ENCODE results near the gene CLMP.
"Not testable (repeated sequence)": the region's sequence is repeated elsewhere in the genome, so short reads cannot be mapped to it uniquely, and the experiment has no call there.

Gene CLMP

DNA sequence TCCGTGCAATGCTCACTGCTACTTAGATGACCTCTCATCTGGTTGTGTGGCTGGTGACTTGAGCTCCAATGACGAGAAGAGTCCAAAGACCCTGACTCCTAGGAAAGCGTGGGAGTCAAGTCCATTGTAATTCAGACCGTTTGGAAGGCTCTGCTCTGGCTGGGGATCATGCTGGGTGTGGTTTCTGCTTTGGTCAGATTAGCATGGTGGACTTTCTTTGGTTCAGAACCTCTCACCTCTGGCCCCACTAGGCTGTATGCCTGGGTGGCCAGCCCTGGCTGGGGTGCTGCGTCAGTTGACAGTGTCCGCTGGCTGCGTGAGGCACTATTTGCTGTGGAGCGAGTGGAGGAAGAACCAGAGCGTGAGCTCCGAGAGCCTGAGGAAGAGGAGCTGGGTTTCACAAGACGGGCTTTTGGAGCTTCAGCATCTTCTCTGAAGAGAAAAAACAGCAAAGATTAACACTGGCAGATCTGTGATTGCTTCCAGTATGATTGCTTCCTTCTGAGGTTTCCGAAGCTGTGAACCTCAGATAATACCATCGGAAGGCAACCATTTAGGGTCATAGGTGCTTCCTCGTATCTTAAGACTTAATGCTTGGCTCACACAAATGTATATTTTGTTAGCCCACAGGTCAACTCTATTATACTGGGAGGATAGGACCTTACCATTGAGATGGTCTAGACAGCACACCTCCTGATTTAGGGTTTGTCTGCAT is 121.5 kb downstream of the CLMP start:
- no peak for DNase-seq

DNA sequence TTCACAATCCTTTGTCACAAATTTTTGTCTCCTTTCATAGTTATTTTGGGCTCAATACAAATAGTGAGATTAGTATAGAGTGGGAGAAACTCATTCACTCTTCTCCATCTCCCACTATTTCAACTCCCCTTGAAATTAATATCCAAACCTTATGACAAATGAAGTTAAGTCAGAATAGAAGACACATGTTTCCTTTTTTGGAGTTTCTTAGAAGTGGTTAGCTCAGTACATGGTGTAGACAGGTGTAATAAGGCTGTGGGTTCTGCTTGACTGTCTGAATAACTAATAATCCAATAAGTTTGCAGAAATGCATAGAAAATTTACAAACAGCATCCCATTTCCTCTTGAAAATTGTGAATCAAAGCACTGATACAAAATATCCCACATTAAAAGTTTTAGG is 122.3 kb downstream of the CLMP start:
- no peak for DNase-seq

DNA sequence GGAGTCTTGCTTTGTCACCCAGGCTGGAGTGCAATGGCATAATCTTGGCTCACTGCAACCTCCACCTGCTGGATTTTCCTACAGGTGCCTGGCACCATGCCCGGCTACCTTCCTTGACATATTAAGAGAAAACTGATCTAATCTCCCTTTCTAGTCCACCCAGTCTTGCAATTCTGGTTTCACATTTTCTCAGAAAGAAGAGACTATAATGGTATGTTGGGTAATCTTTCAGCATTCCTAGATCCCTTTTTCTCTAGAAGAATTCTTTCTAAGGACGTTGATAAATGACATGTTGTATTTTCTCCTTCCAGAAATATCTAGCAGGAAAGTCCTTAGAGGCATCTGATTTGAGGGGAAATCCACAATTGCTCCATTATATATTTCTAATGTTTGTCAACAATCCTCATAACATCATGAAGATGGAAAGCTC is 122.7 kb downstream of the CLMP start:
- no peak for DNase-seq

DNA sequence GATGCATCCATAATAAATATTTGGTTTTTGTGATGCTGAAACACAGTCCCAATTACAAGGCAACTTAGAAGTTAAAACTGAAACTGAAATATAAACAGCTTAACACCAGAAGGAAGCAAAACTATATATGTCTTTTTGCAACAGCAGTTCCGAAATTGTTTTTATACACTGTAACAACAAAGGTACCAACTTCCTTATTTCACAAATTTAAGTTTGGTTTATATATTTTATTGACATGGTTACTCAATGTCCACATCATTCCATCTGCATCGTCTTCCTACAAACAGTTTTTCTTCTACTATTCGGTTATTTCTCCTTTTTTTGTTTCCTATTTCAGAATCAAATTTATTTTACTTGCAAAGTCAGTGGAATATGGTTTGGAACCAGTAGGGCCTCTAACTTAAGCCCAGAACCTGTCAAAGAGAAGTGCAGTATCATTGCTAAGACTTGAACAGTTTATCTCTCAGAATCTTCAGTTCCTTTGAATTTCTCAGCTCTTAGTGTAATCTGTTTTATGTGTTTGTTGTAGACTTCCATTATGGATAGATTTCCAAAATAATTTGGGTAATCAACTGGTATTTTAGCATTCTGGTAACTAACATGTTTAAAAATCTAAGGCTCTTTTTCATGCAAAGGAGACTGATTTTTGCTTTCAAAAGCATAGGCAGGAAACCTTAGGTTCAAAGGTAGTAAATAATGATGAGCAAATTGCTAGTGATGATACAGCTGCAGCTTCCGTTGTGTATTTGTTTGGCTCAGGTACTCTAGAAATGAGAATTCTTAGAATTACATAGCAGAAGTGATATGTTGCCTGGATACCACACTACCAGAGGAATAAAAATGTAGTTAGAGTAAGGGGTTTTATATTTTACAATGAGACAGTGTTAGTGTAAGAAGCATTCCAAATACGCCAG is 124.9 kb downstream of the CLMP start:
- DNase-seq = no peak

DNA sequence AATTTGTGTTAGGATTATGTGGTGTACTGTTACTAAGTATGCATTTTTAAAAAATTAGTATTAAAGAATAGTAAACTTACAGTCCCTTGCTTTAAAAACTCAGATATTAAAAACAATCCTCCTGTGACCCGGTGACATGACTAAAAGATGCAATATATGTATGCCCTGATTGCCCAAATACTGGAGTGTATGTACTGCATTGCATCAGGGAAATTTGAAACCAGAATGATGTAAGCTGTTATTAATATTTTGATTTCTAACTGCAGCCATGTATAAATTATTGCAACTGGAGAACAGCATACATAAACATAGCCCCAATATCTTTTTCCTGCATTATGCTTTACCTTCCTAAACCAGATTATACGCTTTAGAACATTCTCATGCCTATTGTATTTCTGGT is 129.4 kb downstream of the CLMP start:
- no peak for DNase-seq

DNA sequence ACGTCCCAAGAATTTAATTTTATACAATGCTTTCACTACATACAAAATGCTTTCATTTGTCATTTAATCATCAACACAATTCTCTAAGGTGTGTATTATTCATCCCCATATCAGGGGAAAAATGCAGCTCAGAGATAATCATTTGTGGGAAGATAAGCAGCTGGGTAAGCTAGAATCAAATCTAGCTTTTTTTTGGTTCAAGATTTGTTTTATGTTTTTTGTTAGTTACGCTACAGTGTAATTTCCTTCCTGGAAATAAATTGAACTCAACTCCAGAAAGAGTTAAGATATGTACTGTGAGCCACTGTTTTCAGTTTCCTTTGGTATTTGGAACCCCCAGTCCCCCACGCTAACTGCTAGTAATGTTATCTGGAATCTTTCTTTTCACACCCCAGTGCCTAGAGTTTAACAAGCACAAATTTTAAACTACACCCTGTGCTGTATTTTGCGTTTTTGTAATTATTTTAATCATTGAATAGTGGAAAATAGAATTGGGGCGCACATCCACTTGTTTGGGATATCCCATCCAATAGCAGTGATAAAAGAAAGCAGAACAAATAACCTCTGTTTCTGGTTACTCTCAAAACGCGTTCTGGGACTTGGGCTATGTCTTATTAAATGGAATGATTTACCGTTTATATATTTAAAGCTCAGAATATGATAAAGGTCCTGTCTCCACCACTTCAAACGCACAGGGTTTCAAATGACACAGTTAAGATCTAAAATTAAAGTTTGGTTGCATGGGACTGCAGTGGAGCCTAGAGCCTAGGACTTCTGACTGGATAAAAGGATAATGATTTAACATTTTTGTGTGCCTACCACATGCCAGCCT is 131.0 kb downstream of the CLMP start:
- DNase-seq = peak in 1 of 2 experiments; percentile 35

DNA sequence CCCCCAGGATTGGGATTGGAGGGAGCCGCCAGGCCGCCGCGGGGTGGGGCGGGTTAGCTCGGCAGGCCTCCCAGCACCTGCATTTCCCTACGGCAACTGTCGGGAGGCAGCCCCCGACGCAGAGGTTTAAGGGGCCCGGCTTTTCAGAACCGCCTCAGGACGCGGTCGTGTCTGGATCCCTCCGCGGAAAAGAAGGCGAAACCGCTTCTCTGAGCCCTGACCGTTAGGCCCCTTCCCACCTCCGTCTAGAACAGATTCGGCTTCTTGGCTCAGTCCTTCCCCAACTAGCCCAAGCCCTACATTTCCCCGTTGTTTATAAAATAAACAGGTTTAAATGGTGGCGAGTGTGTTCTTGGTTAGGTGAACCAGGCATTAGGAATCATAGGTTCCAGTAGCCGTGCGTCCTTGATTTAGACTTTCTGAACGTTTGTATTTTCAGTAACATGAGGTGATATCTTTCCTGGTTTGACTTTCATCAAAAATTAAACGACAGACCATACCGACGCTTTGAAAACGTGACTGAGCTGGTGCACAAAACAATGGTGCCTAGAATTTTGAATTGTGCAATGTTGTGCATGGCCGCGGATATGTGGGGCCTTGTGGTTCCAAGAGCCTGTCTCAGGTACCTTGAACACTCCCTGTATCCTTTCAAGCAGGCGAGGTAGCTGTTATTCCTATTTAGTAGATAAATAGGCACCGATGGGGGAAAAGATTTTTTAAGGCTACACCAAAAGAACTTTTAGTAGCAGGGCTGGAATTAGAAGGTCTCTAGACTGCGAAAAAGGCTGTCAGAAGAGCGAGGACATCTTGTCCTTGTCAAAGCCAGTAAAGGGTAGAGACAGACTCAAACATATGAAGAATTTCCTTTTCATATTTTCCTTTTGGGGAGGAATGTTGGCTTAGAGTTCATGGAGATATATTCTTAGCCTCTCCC is 131.9 kb downstream of the CLMP start:
- DNase-seq = peak in 1 of 2 experiments; percentile 45

DNA sequence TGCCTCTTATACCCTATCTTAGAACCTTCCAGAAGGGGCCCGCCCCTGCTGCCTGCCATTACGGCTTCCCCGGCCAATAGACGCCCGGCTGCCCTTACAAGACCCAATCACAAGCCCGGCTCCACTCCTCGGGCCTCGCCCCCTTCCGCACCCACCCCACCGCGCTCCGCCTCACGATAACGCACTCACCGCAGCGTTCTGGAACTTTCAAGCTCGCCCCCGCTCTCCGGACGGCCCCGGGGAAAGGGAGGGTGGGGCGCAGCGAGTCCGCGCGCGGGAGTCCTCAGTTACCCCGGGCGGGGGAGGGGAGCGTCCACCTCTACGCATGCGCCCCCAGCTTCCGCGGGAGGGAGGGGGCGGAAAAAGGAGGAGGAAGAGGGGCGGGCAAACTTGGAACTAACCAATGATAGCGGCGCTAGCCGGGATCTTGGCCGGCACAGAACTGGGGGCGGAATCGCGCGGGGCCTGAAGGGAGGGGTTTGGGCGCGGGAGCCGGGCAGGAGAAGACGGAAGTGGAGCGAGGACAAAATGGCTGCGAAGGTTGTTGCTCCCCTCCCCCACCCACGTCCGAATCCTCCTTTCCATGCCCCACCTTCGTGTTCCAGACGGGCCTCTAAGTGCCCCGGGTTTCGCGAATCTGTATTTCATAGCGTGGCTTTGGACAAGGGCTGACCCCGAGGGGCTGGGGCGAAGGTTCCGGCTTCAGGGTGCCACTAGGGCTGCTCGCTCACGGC is 132.7 kb downstream of the CLMP start:
- peak; percentile 99 for DNase-seq

DNA sequence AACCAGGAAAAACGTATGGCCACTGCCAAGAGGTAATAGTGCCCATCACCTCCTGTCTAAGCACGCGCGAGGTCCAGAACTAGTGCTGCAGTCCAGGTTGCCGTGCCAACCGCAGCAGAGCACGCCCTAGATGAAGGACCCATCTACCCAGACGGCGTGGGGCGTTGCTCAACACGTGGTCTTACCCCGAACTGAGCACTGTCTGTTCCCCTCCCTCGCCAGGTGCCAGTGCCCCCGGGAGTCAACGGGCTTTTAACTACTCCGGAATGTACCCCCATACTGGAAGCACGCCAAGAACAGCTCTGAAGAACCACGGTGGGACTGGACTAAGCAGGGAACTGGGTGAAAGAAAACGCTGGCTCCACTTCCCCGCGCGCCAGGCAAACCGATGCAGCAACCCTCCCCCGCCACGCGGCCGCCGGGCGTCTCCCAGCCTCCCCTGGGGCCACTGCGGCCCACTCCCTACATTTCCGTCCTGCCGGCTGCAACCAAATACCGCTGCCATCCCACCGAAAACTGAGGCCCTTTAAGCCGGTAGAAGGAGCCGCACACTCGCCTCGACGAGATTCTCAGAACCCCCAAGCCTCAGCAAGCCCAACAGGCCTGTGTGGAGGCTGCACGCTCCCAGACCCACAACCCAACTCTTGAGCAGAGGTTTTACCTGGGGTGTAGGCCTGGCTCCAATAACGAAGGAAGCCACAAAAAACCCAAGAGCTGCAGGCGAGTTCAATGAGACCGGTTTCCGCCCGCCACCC is 133.5 kb downstream of the CLMP start, which contains the start of gene HSPA8:
Gene HSPA8 (minus strand): TSS at position 734 of the 755 bp plus-strand sequence. CDS start 812 bp downstream, outside the sequence.
- DNase-seq = peak; percentile 72 to 76

DNA sequence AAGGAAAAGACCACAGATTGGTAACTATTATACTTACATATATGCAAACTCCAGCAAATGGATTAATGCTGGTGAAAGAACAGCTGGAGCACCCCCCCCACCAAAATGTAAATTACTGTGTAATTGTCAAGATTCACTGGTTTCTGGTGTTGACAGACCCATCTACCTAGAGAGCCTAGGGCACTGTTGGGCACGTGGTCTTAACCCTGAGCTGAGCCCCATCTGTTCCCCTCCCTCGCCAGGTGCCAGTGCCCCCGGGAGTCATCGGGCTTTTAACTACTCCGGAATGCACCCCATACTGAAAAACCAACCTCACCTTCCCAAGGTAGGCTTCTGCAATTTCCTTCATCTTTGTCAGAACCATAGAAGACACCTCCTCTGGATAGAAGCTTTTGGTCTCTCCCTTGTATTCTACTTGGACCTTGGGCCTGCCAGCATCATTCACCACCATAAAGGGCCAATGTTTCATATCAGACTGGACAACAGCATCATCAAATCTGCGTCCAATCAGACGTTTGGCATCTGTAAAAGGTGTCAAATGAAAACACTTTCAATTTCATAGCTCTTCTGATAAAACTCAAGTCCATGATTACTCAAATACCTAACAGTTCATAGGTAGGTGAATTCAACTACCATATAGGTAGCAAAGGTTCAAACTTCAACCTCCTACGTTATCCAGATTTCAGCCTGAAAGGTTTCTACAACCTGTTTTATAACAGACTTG is 134.6 kb downstream of the CLMP start:
- DNase-seq = peak in 1 of 2 experiments; percentile 38

DNA sequence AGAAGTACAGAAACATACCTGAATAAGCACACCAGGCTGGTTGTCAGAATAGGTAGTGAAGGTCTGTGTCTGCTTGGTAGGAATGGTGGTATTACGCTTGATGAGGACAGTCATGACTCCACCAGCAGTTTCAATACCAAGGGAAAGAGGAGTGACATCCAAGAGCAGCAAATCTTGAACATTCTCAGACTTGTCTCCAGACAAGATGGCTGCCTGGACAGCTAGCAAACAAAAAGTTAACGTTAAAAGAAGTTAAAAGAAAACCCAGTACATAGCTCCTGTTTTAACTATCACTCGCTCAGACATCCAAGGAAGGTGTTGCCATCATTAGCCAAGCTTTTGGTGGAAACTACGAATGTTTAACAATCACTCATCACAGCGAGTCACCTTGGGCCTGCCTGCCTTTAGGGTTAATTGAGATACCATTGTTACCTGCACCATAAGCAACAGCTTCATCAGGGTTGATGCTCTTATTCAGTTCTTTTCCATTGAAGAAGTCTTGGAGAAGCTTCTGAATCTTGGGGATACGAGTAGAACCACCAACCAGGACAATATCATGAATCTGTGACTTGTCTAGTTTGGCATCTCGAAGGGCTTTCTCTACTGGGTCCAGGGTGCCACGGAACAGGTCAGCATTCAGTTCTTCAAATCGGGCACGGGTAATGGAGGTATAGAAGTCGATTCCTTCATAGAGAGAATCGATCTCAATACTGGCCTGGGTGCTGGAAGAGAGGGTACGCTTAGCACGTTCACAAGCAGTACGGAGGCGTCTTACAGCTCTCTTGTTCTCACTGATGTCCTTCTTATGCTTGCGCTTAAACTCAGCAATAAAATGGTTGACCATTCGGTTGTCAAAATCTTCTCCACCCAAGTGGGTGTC is 135.8 kb downstream of the CLMP start:
- not testable (repeated sequence) for DNase-seq

DNA sequence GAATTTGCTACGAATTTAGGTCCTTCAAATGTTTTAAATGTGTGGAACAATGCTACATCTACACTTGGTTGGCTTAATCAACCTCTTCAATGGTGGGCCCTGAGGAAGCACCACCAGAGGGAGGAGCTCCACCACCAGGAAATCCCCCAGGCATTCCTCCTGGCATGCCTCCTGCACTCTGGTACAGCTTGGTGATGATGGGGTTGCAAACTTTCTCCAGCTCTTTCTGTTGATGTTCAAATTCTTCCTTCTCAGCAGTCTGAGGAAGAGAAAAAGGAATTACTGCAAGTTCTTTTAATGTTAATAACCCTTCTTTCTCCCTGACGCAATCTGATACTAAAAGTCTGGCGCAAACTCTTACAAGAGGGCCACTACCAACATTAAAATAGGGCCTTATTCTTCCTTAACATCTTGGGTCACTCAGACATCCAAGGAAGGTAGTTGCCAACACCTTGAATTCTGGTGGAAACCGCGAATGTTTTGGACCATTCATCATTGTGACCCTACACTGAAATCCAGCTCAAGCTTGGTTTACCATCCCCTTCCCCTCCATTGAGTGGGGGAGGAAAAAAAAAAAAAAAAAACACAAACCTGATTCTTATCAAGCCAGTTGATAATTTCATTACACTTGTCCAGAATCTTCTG is 137.3 kb downstream of the CLMP start:
- no peak for DNase-seq

DNA sequence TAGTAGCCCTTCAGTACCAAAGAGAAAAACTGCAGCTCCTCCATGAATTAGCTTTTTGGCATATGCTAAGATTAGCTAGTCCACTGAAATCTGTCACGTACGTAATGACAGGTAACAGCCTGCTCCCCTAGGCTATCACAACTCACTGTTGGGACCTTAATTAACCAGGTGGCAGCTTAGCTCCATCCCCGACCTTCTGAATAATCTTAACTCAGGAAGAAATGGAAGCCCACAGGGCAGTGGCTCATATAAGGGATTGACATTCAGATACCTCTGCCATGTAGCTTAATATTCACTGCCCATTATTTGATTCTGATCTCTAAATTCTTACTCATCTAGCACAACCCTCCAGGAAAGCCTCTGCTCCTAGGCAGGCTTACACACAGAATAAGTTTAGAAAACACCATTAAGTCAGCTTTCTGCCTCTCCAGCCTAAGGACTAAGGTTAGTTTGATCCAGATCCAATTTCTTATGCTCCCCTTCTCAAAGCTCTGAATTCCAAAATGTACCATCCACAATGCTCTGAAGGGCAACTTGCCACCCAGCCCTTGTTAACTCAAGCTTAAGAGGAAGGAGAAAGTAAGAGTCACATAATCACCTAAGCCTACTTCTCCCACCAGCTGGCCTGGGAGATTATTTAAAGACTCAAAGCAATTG is 138.1 kb downstream of the CLMP start:
- no peak for DNase-seq

DNA sequence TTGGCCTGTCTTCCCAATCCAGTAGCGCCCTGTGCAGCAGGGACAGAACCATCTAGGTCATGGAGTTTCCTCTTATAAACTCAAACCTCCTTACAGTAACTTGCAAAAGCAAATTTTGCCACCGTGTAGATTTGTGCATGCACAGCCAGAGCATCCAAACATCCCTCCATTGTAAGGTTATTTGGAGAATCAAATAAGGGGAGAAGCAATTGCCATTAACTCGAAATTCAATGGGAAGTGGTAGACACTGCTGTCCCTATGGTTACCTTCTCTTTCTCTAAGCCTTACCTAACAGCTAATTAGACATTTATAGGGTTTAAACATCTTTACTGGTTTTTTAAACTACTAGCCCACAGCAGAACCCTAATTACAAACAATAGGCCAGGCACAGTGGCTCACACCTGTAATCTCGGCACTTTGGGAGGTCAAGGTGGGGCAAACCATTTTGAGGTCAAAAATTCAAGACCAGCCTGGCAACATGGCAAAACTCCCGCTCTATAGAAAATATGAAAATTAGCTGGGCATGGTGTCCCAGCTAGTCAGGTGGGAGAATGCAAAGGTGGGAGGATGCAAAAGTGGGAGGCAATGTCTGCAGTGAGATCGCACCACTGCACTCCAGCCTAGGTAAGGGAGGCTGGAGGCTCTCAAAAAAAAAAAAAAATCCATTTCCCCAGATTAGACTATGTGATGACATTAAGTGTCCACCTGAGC is 139.7 kb downstream of the CLMP start:
- peak in 1 of 2 experiments; percentile 34 for DNase-seq

DNA sequence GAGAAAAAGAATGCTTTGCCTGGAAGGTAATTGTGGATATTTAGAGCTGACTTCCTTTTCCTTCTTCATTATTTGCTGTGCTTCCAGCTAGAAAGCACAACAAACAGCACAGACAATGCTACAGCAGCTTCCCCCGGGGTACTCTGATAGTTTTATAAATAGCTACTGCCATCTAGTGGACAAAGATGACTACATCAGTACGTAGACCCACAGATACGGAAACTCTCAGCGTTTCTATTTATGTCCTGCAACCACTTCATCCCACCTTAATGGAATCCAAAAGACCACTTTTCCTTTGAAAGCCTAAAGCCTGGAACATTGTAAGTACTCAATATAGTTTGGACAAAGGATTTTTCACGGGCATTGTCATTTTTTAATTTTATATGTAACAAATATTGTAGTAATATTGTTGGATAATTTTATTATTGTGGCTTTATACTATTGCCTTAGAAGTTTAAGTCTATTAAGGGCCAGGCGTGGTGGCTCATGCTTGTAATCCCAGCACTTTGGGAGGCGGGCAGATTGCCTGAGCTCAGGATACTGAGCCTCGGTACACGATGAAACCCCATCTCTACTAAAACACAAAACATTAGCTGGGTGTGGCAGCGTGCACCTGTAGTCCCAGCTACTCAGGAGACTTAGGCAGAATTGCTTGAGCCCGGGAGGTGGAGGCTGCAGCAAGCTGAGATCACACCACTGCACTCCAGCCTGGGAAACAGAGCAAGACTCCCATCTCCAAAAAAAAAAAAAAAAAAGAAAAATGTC is 140.6 kb downstream of the CLMP start:
- peak in 1 of 2 experiments; percentile 42 for DNase-seq

Measured in activated CD4-positive, alpha-beta T cell treated with anti-CD3 and anti-CD28 coated beads, Interleukin-2, amount 50 U/mL, for 48 hours (primary cell).